Endothelial cell of umbilical vein (primary cell): Measurements from ENCODE around the gene ARPC1B. TPM values are rescaled to one million over a fixed set of nuclear protein-coding genes. Genes with fewer than 3 reads are reported as not detected.

Source experiments
- BruUV-seq: library from RNA; stranded (reverse); fragments of 400-500 nt; replicated peaks from 2 replicates; lab custom pipeline; 2021; lab: Mats Ljungman, UMichigan
- CTCF ChIA-PET: fragments of 300-600, 350-600 bp; sonication (Branson Sonifier 250); formaldehyde crosslinking; loops from one replicate; lab custom pipeline; 2021; ENCODE audit warnings: antibody characterized with exemption, inconsistent platforms; lab: Charles Lee
- POLR2A ChIA-PET: fragments of 300-600, 350-600 bp; sonication (Branson Sonifier 250); formaldehyde crosslinking; loops from one replicate; lab custom pipeline; 2021; ENCODE audit warnings: antibody characterized with exemption, inconsistent platforms; lab: Charles Lee
- DNase-seq: peaks from one replicate; pipeline ENCODE4 v3.0.0-alpha.2; 2011; ENCODE audit warnings: low read depth, low spot score
- FAIRE-seq: peaks from 2 replicates; lab custom pipeline; 2011; peaks lifted over from hg19 to GRCh38; lab: Jason Lieb, UNC
- H2AFZ ChIP-seq: 2 replicates; pipeline ENCODE4 v1.6.0; 2012; ENCODE audit warnings: low read depth, low read length, control low read depth, inconsistent platforms
- H3K27ac ChIP-seq: 2 replicates; pipeline ENCODE4 v1.5.1; 2011; ENCODE audit warnings: low read depth, mild to moderate bottlenecking, control low read depth, low read length, moderate library complexity; ENCODE audit not compliant: insufficient read depth
- H3K27me3 ChIP-seq, 2 experiments: 2 replicates each; pipeline versions ENCODE4 v1.6.0 to v1.6.1; 2011; ENCODE audit warnings: low read length in 2 of 2, mixed read lengths in 1 of 2; ENCODE audit not compliant: control insufficient read depth in 2 of 2, insufficient read depth in 2 of 2
- H3K36me3 ChIP-seq, 2 experiments: 2 replicates in 1 of 2; 3 replicates in 1 of 2; pipeline ENCODE4 v1.5.1; 2011; ENCODE audit warnings: low read length in 2 of 2, mild to moderate bottlenecking in 1 of 2, moderate library complexity in 1 of 2; ENCODE audit not compliant: control insufficient read depth in 2 of 2, insufficient read depth in 2 of 2; ENCODE audit errors: extremely low read depth in 1 of 2
- H3K4me1 ChIP-seq: 3 replicates; pipeline ENCODE4 v1.5.1; 2011; ENCODE audit warnings: mild to moderate bottlenecking, low read length; ENCODE audit not compliant: control insufficient read depth, insufficient read depth; ENCODE audit errors: extremely low read depth
- H3K4me2 ChIP-seq: 2 replicates; pipeline ENCODE4 v1.6.1; 2011; ENCODE audit warnings: low read length, control low read depth, mixed read lengths; ENCODE audit not compliant: insufficient read depth
- H3K4me3 ChIP-seq, 3 experiments: fragments of 200-600 bp in 1 of 3; sonication (generic), shearing (Covaris generic) in 1 of 3; replicated peaks in 1 of 3; 2 replicates each; pipeline ENCODE4 v1.5.1; 2011 to 2016; ENCODE audit warnings: control low read depth in 3 of 3, low read length in 3 of 3, mild to moderate bottlenecking in 2 of 3, inconsistent platforms in 1 of 3, low read depth in 1 of 3, moderate library complexity in 1 of 3; ENCODE audit not compliant: insufficient read depth in 1 of 3
- H3K79me2 ChIP-seq: 2 replicates; pipeline ENCODE4 v1.6.0; 2012; ENCODE audit warnings: low read length, inconsistent platforms; ENCODE audit not compliant: control insufficient read depth, insufficient read depth
- H3K9ac ChIP-seq: replicated peaks from 2 replicates; pipeline ENCODE3; 2011; ENCODE audit warnings: low read length, control low read depth; ENCODE audit not compliant: insufficient read depth; ENCODE audit errors: extremely low read depth
- H3K9me1 ChIP-seq: replicated peaks from 3 replicates; pipeline ENCODE4 v1.6.0; 2011; ENCODE audit warnings: mild to moderate bottlenecking, low read length; ENCODE audit not compliant: control insufficient read depth, insufficient read depth; ENCODE audit errors: extremely low read depth
- H3K9me3 ChIP-seq: replicated peaks from 2 replicates; pipeline ENCODE4 v1.5.1; 2012; ENCODE audit warnings: low read length, inconsistent platforms; ENCODE audit not compliant: control insufficient read depth, insufficient read depth
- H4K20me1 ChIP-seq: replicated peaks from 2 replicates; pipeline ENCODE3; 2011; ENCODE audit warnings: mild to moderate bottlenecking, low read length; ENCODE audit not compliant: control insufficient read depth, insufficient read depth; ENCODE audit errors: extremely low read depth
- CTCF ChIP-seq, 2 donors: IDR thresholded peaks; 1 replicate in 1 of 2; 2 replicates in 1 of 2; pipeline ENCODE4 v1.5.1; 2011; ENCODE audit warnings: low read length in 2 of 2, mild to moderate bottlenecking in 2 of 2, moderate library complexity in 2 of 2, control low read depth in 1 of 2, inconsistent platforms in 1 of 2, low read depth in 1 of 2; ENCODE audit not compliant: insufficient read depth in 1 of 2; ENCODE audit errors: extremely low read depth in 1 of 2
- FOS ChIP-seq: IDR thresholded peaks from 2 replicates; pipeline ENCODE4 v1.6.1; 2011; ENCODE audit warnings: mild to moderate bottlenecking, low read length, moderate library complexity, borderline replicate concordance; ENCODE audit not compliant: insufficient read depth
- MYC ChIP-seq: IDR thresholded peaks from one replicate; pipeline ENCODE4 v1.6.1; 2011; ENCODE audit warnings: mild to moderate bottlenecking, low read depth, low read length
- POLR2A ChIP-seq: IDR thresholded peaks from 2 replicates; pipeline ENCODE4 v1.6.1; 2012; ENCODE audit warnings: low read depth, mild to moderate bottlenecking, control low read depth, low read length
- POLR2AphosphoS5 ChIP-seq: IDR thresholded peaks from 2 replicates; pipeline ENCODE4 v1.6.1; 2012; ENCODE audit warnings: low read depth, mild to moderate bottlenecking, control low read depth, low read length, moderate library complexity; ENCODE audit not compliant: insufficient read depth
- dilution Hi-C: fragments of 300-500 bp; cut with MboI; formaldehyde crosslinking; loops from one replicate; pipeline ENCODE4 v1.15.0; 2019; ENCODE audit warnings: low sequenced_read_pairs; ENCODE audit not compliant: extremely low pct_ligation_motif_present
- intact Hi-C: fragments of 100-400 bp; cut with micrococcal nuclease; formaldehyde crosslinking; loops from one replicate; pipeline ENCODE4 v1.10.0; 2022
- polyA plus RNA-seq, 4 experiments: library from polyadenylated mRNA; depleted of rRNA in 3 of 4; stranded (reverse) in 3 of 4; unstranded in 1 of 4; fragments of >200 nt; gene quantifications; 2 replicates each; pipeline versions ENCODE4 v1.2.1 to v1.2.3, GENCODE V29; 2011 to 2012; ENCODE audit warnings: missing spikeins in 1 of 4
- total RNA-seq: library from RNA; stranded (reverse); gene quantifications from 2 replicates; pipeline ENCODE4 v1.2.3, GENCODE V29; 2021
- TF ChIP-seq, protein P1 (sequence below): IDR thresholded peaks from 2 replicates; pipeline ENCODE4 v1.6.1; 2011; ENCODE audit not compliant: insufficient read depth, insufficient read length

Gene ARPC1B
- total and polyA plus RNA-seq, 2 donors (not counting 3 experiments of a cell fraction or from before 2014, with no cell fraction given), result 232 to 831 TPM

DNA sequence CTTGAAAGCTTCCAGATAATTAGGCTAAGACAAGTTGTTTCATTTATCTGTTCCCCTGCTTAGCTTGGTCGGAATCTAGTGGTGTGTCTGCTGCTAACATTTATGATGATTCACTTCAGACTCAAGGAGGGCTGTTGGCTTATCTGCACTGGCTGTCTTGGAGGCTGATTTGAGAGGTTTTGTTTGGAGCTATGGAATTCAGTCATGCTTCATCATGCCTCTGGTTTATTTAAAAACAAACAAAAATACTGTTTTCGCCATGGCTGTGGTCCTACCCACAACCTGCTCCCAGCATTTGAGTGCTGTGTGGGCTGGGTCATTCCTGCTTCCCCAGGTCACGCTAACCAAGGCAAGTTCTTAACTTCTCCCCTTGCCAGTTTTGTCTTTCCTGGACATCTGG lies 11.7 kb upstream of the ARPC1B start:
- Histone ChIP-seq H3K9ac (no peak overlapping the region), H3K9me1 (no peaks in the 10 kb centered on the region), H3K9me3 (no peaks in the 10 kb centered on the region), H3K4me2 (no peak overlapping the region), H3K4me3 (no peak overlapping the region), H3K79me2 (no peaks in the 10 kb centered on the region), H3K4me1 (no peaks in the 10 kb centered on the region), H4K20me1 (no peaks in the 10 kb centered on the region), H2AFZ (no peak overlapping the region), H3K27ac (no peak overlapping the region), H3K36me3 (peaks cover 31 to 33% of the 10 kb centered on the region in 2 experiments), H3K27me3 (no peaks in the 10 kb centered on the region)
- POLR2A ChIA-PET, result no interaction called here
- intact Hi-C loops (no loop called here), dilution Hi-C loops (no loop called here)
- FAIRE-seq (no peak), DNase-seq (no peak)
- TF ChIP-seq FOS (no peak), CTCF (IDR thresholded peaks at IDR 0.05; ENCODE audit: extremely low read depth in 1 of 2, insufficient read depth in 1 of 2, low read depth in 1 of 2, low read length in 2 of 2) (no peak), POLR2A (no peak), MYC (no peak), POLR2AphosphoS5 (no peak)
- TF ChIP-seq, protein P1, sequence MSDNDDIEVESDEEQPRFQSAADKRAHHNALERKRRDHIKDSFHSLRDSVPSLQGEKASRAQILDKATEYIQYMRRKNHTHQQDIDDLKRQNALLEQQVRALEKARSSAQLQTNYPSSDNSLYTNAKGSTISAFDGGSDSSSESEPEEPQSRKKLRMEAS, result no peak
- no TSS peak for BruUV-seq
- CTCF ChIA-PET, result interaction anchor here (0.6 to 3.9 kb wide), 2 partner anchors 11 to 25 kb away, joined by 3 to 26 read pairs; partner anchors contain the start of gene ARPC1B
